GM23338 (cell line): ENCODE results near the gene PTPRJ.

ENCODE experiments used
- EZH2phosphoT487 ChIP-seq: fragments of 200-600 bp; sonication (generic); IDR thresholded peaks from one replicate; pipeline ENCODE4 v1.8.1; 2018; ENCODE audit warnings: antibody characterized with exemption; ENCODE audit not compliant: unreplicated experiment
- TF ChIP-seq, protein P1 (sequence below), 2 experiments: fragments of 200-600 bp in 1 of 2; sonication (generic) in 1 of 2; conservative IDR thresholded peaks; 2 replicates each; pipeline versions ENCODE4 v1.5.1 to v1.6.1; 2016 to 2017; ENCODE audit warnings: antibody characterized with exemption in 2 of 2, low read depth in 2 of 2, mild to moderate bottlenecking in 2 of 2, moderate library complexity in 1 of 2
- TF ChIP-seq, protein P2 (sequence below): IDR thresholded peaks from 2 replicates; pipeline ENCODE4 v1.6.1; 2016; ENCODE audit warnings: antibody characterized with exemption

DNA sequence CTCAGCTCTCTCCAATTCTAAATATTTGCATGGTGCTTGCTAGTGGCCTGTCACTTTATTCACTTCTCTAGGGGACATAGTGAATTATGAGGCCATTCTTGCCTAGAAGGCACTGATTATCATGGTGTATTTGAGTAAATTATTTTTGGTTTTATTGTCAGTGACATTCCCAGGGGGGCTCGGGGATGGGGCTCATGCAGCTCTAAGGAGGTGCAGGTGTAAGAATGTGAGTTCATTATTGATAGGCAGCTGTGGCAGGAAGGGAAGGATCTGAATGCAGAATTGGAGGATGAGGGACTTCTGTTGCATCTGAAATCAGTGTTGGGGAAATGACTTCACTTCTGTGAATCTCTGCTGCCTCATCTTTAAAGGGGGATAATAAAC lies 182.5 kb downstream of the PTPRJ start:
- TF ChIP-seq, protein P1, sequence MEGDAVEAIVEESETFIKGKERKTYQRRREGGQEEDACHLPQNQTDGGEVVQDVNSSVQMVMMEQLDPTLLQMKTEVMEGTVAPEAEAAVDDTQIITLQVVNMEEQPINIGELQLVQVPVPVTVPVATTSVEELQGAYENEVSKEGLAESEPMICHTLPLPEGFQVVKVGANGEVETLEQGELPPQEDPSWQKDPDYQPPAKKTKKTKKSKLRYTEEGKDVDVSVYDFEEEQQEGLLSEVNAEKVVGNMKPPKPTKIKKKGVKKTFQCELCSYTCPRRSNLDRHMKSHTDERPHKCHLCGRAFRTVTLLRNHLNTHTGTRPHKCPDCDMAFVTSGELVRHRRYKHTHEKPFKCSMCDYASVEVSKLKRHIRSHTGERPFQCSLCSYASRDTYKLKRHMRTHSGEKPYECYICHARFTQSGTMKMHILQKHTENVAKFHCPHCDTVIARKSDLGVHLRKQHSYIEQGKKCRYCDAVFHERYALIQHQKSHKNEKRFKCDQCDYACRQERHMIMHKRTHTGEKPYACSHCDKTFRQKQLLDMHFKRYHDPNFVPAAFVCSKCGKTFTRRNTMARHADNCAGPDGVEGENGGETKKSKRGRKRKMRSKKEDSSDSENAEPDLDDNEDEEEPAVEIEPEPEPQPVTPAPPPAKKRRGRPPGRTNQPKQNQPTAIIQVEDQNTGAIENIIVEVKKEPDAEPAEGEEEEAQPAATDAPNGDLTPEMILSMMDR (conservative IDR thresholded peaks at IDR 0.05; ENCODE audit: low read depth in 2 of 2) = no peak
- no peak for TF ChIP-seq EZH2phosphoT487
- TF ChIP-seq, protein P2, sequence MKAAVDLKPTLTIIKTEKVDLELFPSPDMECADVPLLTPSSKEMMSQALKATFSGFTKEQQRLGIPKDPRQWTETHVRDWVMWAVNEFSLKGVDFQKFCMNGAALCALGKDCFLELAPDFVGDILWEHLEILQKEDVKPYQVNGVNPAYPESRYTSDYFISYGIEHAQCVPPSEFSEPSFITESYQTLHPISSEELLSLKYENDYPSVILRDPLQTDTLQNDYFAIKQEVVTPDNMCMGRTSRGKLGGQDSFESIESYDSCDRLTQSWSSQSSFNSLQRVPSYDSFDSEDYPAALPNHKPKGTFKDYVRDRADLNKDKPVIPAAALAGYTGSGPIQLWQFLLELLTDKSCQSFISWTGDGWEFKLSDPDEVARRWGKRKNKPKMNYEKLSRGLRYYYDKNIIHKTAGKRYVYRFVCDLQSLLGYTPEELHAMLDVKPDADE = no peak
